Stimulated activated CD8-positive, alpha-beta memory T cell treated with anti-CD3 and anti-CD28 coated beads, Interleukin-12 subunit alpha, Interleukin-12 subunit beta, amount 100 ng/mL, for 4 hours (primary cell): ENCODE data around the gene ARV1.

Source experiments
- DNase-seq: peaks from one replicate; pipeline ENCODE4 v3.0.0-alpha.2; 2020; ENCODE audit warnings: low read depth

ARV1 gene

DNA sequence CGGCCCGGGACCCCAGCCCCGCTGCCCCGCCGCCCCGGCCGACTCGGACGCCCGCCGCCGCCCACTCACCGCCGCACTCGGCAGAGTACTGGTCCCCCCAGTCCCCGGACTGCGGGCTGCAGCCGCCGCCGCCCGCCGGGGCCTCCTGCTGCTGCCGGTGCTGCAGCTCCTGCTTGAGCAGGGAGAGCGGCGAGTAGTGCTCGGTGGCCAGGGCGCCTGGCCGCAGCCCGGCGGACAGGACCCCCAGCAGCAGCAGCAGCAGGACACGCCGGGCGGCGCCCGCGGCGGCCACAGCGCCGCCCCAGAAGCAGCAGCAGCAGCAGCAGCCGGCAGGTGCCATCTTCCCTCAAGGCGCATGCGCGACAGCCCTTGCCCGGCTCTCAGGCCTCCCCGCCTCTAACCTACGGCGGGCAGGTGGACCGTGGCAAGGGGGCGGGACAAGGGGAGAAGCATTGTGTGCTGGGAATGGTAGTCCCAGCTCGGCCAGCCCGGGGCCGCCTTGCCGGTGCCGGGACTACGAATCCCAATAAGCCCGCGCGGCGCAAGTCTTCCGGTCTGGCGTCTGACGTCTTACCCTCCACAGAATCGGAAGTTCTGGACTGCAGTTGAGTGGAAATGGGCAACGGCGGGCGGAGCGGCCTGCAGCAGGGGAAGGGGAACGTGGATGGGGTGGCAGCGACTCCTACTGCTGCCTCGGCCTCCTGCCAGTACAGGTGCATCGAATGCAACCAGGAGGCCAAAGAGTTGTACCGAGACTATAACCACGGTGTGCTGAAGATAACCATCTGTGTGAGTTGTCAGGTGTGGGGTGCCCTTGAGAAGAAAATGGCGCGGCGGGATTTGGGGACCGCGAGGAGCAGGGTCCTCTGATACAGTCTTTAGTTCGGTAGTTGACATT, at the start of gene ARV1, which contains the start of gene TTC13:
Gene ARV1, plus strand, starts transcription at position 604 of the 898 bp plus-strand sequence. Its CDS starts 12 bp downstream, at position 616.
Gene TTC13, minus strand, starts transcription at position 371 of the 898 bp plus-strand sequence. Its CDS starts 31 bp downstream, at position 340.
- peak; percentile 93 for DNase-seq

DNA sequence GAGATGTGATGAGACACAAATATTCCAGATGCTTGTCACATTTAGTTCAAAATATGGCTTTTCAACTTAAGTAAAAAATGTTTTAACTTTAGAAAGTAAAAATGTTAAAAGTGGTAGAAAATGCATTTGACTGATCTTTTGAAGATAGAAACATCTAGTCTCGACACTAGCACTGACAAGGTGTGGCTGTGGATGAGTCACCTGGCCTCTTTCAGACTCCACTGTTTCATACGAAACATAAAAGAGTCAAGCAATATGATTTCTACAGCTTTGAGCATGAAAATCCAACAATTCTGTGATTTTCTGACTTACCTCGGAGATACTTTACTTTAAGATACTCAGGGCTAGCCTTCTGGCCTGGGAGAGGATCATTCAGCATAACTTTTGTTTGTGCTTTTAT, 47.9 kb upstream of the ARV1 start:
- DNase-seq: no peak

DNA sequence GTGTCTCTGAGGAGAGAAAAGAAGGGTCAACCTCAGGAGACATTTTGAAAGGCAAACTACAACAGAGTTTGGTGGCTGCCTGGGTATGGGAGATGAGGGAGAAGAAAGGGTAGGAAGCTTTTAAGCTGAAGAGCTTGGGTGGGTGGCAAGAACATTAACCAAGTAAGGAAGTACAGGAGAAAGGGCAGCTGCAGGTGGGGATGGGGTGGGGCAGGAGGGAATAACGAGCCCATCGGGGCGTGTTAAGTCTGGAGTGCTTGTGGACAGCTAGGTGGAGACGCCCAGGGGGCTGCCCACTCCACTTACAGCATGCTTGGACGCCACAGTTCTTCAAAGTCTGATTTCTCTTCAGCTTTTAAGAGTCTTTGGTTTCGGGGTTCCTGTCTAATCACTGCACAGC, 43.0 kb upstream of the ARV1 start:
- no peak for DNase-seq

DNA sequence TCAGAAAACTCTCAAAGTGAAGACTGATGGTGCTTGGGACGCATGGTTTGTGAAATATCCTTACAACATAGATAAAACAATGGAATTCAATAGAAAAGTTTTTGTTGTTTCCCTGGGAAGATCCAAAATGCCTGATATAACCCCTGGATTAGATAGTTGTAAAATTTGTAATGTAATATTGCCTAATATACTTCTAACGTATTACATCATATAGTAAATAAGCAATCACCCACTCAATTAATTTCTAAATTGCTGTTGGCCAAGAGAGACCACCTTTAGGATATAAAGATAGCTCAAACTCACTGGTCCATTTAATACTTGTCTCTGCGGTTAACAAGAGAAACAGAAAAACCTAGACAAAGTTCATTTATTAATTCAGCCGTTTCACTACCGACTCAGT, 42.4 kb upstream of the ARV1 start:
- DNase-seq: no peak

DNA sequence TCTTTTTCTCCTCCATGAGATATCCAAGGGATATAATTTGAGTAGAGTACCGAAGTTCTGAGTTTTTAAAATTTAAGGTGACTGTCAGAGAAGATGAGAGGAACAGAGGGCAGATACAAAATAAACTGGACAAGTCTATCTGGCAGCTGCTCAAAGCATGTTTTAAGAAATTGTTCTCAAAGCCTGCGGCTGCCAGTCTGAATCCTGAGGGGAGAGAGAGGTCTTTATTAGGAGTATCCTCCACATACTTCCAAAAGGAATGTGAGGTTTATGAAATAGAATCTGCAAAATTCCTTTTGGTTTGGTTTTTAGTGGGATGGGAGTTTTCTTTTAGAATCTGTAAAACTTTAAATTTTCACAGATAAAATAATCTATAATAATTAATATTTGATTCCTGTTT, 41.5 kb upstream of the ARV1 start:
- no peak for DNase-seq

DNA sequence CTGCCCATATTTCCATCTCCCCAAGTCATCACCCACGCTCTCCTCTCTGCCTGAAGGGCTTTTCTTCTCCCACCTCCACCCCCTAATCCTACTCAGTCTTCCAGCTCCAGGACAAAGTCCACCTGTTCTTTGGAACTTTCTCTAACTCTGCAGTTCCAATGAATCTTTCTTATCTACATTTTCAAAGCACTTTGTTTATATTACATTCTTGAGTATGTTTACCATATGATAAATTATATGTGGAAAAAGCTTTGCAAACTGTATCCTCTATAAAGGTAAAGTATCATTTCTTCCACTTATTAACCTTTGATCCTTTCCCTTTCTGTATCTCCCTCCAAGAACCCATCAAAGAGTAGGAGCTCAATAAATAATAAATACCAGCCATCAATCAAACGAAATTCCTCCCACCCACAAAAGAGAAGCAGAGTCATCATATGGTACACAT, 39.9 kb upstream of the ARV1 start:
- DNase-seq: no peak

DNA sequence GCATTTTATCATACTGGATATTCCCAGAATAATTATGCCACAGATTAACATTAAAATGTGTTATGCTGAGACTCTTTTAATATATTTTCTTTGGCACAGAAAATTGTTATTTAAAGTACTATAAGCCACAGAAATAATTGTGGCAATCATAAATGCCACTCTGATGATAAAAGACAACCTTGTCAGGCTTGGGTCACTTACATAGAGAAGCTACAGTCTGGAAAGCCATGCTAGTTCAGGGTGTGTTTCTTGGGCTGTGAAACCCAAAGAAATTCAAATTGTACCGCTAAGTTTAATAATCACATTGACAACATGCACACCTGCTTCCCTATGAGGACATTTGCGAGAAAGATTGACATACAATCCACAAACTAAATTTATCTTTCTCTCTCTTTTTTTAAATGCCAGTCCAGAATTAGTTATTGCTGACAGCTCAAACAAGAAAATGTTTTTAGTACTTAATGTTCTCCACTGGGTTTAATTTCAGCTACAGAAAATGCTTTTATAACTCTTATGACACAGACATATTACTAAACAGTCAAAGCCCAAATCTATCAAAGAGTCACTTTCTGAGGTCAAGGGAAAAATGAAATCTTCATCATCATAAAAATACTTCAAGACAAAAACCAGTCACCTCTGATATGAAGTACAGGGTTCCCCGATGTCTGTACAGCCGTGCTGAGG, 38.9 kb upstream of the ARV1 start:
- DNase-seq: no peak

DNA sequence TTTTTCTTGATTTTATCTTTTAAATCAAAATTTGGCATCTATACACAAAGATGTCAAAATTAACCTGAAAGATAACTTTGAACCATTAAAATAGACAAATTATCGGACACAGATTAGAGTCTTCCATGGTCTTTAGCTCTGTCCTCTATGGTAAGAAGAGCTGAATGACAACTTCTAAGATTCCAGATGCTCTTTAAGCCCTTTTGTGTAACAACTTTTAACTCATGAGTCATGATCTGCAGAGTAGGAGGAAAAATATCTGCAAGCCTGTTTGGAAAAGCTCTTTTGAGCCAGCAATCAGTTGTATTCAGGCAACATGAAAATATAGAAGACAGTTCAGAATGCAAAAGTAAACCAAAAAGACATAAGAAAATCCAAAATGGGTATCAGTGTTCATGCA, 38.0 kb upstream of the ARV1 start:
- no peak for DNase-seq

DNA sequence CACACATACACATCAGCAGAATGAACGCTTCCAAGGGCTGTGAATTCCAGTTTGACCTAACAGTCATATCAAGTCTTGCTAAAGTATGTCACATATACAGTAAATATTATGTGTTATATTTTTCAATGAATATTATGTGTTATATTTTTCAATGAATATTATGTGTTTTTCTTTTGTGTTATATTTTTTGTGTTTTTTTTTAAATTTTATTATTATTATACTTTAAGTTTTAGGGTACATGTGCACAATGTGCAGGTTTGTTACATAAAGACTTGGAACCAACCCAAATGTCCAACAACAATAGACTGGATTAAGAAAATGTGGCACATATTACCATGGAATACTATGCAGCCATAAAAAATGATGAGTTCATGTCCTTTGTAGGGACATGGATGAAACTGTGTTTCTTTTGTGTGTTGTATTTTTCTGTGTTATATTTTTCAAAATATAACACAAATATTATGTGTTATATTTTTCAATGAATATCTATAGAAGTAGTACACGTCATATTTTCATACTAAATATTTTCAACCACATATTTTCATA, 35.8 kb upstream of the ARV1 start:
- no peak for DNase-seq

DNA sequence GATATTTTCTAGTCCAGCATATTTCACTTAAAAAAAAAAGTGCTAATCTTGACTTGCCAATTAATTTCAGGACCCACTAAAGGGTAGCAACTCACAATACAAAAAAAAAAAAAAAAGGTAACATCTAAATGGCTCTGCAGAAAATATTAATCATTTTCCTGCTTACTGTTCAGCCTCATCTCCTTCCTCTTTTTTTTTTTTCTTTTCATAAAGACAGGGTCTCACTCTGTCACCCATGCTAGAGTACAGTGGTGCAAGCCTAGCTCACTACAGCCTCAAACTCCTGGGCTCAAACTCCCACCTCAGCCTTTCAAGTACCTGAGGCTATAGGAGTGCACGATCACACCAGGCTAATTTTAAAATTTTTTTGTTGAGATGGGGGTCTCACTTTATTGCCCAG, 30.6 kb upstream of the ARV1 start:
- DNase-seq: no peak

DNA sequence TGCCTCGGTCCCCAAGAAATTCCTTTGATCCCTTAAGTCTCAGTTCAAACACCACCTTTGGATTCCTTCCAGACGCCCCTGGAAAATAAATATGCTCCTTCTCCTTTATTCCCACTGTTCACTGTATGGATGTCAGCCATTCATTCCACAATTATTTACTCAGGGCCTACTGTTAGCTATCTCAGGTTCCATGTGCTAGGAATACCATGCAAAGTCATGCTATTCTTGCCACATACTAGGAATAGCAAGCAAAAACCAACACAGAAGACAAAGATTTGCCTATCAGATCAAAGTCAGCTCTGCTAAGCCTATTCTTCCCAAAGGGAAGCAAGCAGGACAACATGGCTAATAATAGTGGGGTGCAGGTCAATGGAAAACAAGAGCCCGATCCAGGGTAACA, 30.0 kb upstream of the ARV1 start:
- no peak for DNase-seq

DNA sequence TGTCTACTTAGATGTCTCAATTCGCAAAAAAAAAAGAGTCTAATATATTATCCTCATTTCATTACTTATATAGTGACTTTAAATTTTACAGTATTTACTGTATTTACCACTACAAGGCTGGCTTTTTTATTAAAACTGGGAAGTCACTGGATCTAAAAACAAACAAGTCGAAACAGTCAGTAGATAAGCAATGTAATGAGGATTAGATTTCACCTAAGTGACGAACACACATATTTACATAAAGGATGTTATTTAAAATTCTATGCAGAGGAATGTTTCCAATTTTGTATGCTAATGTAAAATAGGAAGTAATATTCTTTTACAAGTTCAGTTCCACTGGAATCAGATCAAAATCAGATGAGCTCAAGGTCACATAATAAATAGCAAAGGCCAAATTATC, 28.5 kb upstream of the ARV1 start:
- no peak for DNase-seq

DNA sequence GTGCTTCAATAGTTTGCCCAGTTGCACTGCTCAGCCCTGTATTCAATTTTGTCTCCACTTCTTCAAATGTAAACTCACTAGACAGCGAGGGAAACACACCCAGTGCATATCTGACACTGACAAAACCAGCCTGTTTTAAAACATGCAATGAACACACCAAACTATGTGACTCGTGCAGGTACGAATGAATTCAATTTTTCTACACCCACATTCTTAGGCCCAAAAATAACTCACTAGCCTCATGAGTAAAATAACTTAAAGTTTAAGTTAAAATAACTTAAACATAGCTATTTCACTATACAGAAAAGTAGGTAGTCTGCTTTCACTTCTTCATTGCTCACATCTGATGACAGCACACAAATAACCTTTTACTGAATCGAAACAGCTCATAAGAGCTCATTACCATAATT, 21.3 kb upstream of the ARV1 start:
- DNase-seq: no peak

DNA sequence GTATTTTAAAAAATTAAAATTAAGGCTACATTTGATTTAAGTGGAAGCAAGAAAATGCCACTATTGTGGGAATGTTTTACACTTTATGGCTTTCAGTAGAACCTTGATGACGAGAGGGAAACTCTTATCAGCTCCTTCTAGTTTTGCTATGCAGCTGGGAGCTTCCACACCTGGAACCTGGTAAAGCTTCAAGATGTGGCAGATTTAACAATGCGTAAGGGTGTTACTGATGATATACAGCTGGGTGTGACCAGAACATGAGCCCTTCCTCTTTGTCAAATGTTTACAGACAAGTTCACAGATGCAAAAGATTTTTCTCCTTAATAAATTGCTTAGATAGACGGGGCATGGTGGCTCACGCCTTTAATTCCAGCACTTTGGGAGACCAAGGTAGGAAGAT, 20.5 kb upstream of the ARV1 start:
- DNase-seq: no peak

DNA sequence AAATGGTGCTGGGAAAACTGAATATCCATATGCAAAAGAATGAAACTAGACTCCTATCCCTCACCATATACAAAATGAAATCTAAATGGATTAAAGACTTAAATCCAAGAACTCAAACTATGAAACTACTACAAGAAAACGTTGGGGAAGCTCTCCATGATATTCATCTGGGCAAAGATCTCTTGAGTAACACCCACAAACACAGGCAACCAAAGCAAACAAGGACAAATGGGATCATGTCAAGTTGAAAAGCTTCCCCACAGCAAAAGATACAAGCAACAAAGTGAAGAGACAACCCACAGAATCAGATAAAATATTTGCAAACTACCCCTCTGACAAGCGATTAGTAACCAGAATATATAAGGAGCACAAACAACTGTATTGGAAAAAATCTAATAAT, 14.0 kb upstream of the ARV1 start:
- DNase-seq: no peak

DNA sequence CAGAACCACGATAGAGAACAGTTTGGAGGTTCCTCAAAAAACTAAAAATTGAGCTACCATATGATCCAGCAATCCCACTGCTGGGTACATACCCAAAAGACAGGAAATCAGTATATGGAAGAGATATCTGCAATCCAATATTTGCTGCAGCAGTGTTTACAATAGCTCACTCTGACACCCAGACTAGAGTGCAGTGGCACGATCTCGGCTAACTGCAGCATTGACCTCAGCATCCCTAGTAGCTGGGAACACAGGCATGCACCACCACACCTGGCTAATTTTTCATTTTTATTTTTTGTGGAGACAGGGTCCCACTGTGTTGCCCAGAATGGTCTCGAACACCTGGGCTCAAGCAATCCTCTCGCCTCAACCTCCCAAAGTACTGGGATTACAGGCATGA, 13.4 kb upstream of the ARV1 start:
- no peak for DNase-seq

DNA sequence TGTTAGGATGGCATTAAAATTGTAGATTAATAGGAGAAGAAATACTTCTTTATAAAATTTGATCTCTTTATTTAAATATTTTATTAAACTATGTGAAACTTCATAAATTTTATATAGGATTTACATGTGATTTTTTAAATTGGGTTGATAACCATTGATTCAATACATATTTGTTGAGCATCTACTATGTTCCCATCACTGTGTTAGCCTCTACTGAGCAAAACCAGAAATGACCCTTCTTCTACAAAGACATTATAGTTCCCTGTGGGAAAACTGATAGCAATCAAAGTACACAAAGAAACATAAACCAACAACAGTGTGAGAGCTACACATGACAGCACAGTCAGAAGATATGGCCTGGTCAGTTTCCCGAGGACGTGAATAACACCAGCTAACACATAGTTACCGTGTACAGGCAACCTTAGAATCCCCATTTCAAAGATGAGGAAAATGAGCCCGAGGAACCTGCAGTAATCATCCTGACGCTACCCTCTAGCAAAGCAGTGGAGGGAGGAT, 12.5 kb upstream of the ARV1 start:
- DNase-seq: no peak

DNA sequence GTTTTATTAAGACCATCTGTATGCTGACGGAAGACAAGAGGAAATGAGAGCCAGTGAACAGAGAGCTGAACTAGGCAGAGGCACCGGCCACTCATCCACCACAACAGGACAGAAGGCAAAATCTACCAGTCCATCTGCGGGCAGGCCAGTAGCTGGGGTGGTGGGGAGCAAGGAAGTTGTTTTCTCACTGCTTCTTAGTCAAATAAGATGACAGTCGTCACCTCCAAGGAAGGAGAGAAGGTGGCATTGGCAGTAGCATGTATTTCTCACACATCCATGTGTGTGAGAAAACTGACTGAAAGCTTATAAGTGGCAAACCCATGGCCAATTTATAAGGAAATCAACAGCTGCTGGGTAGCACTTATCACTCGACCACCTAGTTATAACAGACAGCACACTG, 8.5 kb upstream of the ARV1 start:
- no peak for DNase-seq

DNA sequence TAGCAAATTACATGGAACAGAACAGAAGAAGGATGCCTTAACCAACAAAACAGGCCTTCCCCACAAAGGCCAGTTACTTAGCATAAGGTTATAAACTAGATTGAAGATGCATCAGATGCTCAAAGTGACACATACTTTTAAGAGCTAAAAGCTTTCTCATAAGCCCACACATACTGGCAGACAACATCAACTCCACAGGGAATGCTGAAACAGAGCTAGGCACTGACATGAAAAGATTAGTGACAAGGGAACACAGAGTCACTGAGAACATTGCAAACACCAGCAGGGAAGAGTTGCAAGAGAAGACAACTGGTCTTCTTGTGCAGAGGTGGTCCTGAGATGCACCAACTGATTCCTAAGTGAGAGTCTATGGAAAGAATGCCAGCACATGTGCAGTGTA, 7.1 kb upstream of the ARV1 start:
- no peak for DNase-seq

DNA sequence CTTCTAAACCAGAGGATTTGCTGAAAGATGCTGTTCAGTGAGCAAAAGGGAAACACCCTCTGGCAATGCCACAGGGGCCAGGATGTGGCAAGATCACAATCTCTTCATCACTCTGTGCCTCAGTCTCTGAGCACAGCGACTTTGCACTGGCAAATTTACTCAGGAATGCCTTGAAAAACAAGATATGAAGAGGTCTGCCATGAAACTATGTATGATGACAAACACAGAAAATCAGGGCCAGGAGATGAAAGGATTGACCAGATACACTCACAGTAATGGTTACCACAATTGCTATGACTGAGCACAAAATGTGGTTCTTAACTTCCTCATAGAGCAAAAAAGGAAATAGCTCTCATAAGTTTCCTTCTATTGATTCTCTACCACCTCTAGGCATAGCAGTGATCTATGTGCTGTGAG, 6.0 kb upstream of the ARV1 start:
- peak; percentile 25 for DNase-seq

DNA sequence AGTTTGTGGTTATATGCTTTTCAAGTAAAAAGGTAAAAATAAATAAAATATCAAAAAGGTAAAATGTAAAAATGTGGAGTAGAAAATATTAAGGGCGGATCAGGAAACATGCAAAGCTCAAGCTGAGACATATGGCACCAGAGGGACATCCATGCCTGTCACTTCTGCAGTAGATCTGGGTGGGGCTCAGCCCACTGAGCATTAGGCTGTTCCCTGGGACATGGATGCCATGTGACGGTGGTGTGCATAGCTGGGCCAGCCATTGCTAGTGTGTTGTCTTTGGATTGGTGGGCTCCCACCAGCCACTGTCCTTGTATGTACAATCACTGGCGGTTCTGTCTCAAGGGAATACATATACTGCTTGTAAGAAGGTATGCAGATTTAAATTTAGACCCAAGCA, 3.3 kb upstream of the ARV1 start:
- no peak for DNase-seq

DNA sequence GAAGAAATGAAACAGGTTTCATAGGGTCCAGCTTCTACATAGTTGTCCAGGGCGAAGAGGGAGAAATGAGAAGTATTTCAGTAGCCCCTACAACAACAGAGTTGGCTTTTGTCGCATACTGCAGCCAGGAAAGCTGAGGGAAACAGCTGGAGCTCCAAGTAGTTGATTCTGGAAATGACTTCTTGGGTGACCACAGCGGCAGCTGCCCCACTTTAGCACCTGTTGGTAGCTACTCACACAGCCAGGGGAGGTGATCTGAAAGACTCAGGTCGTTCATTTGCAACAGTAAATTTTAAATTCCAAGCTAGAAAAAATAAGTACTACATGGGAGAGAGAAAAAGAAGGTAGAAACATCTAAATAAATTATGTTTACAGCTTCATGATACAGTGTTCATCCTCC, 2.5 kb upstream of the ARV1 start:
- DNase-seq: no peak
